Prostate gland (tissue), 2 donors: ENCODE data around the gene TCL1A.

Experiments
- CTCF ChIP-seq, 4 experiments: fragments of 200-600 bp in 2 of 4; fragments of 450-650 bp in 2 of 4; sonication (generic) in 2 of 4; IDR thresholded peaks; 1 replicate in 3 of 4; 2 replicates in 1 of 4; pipeline ENCODE4 v1.5.1; 2016 to 2019; ENCODE audit warnings: antibody characterized with exemption in 4 of 4, mild to moderate bottlenecking in 2 of 4, moderate library complexity in 2 of 4
- POLR2A ChIP-seq: fragments of 450-650 bp; IDR thresholded peaks from one replicate; pipeline ENCODE4 v1.6.1; 2016; ENCODE audit warnings: antibody characterized with exemption, mild to moderate bottlenecking

GRCh38 chr14:95660651-95661515 lies 53.0 kb downstream of the TCL1A start:
- no peak for TF ChIP-seq CTCF (IDR thresholded peaks at IDR 0.05)
- no peak for TF ChIP-seq POLR2A
